Spleen (tissue), 7 donors: ENCODE results near the gene SLC25A13.

ENCODE experiments used
- POLR2A ChIP-seq, 3 donors: fragments of 450-650 bp; IDR thresholded peaks; one replicate each; pipeline ENCODE4 v1.5.1; 2017; ENCODE audit warnings: antibody characterized with exemption in 3 of 3, mild to moderate bottlenecking in 1 of 3
- POLR2AphosphoS5 ChIP-seq, 3 donors: sonication (generic); formaldehyde crosslinking; IDR thresholded peaks; one replicate each; pipeline ENCODE4 v1.5.1; 2017; ENCODE audit warnings: antibody characterized with exemption in 3 of 3
- TF ChIP-seq, protein P1 (sequence below), 11 experiments: fragments of 200-600 bp in 7 of 11; fragments of 450-650 bp in 4 of 11; sonication (generic) in 4 of 11; IDR thresholded peaks in 8 of 11; conservative IDR thresholded peaks in 3 of 11; 1 replicate in 7 of 11; 2 replicates in 4 of 11; pipeline versions ENCODE4 v1.4.0 to v1.8.0; 2016 to 2021; ENCODE audit warnings: antibody characterized with exemption in 11 of 11, inconsistent platforms in 4 of 11, mild to moderate bottlenecking in 1 of 11
- donor health status: DM: no; HTN: no; CAD: no; lungs with moderate emphysema.
- donor health status: DM: no; HTN: no; CAD: no.
- donor health status: DM: no; HTN: no; CAD: no.

- TF ChIP-seq POLR2AphosphoS5 (IDR thresholded peaks at IDR 0.05) (no peak), POLR2A (IDR thresholded peaks at IDR 0.05) (no peak)
- TF ChIP-seq, protein P1, sequence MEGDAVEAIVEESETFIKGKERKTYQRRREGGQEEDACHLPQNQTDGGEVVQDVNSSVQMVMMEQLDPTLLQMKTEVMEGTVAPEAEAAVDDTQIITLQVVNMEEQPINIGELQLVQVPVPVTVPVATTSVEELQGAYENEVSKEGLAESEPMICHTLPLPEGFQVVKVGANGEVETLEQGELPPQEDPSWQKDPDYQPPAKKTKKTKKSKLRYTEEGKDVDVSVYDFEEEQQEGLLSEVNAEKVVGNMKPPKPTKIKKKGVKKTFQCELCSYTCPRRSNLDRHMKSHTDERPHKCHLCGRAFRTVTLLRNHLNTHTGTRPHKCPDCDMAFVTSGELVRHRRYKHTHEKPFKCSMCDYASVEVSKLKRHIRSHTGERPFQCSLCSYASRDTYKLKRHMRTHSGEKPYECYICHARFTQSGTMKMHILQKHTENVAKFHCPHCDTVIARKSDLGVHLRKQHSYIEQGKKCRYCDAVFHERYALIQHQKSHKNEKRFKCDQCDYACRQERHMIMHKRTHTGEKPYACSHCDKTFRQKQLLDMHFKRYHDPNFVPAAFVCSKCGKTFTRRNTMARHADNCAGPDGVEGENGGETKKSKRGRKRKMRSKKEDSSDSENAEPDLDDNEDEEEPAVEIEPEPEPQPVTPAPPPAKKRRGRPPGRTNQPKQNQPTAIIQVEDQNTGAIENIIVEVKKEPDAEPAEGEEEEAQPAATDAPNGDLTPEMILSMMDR (IDR thresholded peaks at IDR 0.05 in 8 of 11, conservative IDR thresholded peaks at IDR 0.05 in 3 of 11), result peak in 1 of 11 experiments; percentile 15
These were observed 97.2 kb downstream of the SLC25A13 start for GRCh38 chr7:96224685-96225084.
